GM19452 (cell line): Measurements from ENCODE around the gene SCFD2.

Experiments
- ATAC-seq: cut with Tn5 transposase; IDR thresholded peaks from one replicate; pipeline ENCODE4 v1.9.1; 2021; ENCODE audit not compliant: unreplicated experiment

SCFD2 gene

GRCh38 chr4:53019485-53020382 lies 346.1 kb downstream of the SCFD2 start:
- ATAC-seq = no peak

GRCh38 chr4:53018471-53018870 lies 347.4 kb downstream of the SCFD2 start:
- ATAC-seq = no peak

GRCh38 chr4:53016099-53016820 lies 349.6 kb downstream of the SCFD2 start:
- no peak for ATAC-seq

- no peak for ATAC-seq
Observed at GRCh38 chr4:53015681-53016080, 350.2 kb downstream of the SCFD2 start.

GRCh38 chr4:53014881-53015280 lies 351.0 kb downstream of the SCFD2 start:
- no peak for ATAC-seq

- ATAC-seq = no peak
Observed at GRCh38 chr4:53013873-53014775, 351.7 kb downstream of the SCFD2 start.

GRCh38 chr4:53012738-53013137 lies 353.1 kb downstream of the SCFD2 start:
- peak; percentile 84 for ATAC-seq

- ATAC-seq = no peak
Observed at GRCh38 chr4:53011259-53011905, 354.5 kb downstream of the SCFD2 start.

- ATAC-seq = no peak
Observed at GRCh38 chr4:53010318-53010717, 355.5 kb downstream of the SCFD2 start.

GRCh38 chr4:53009824-53010223 lies 356.0 kb downstream of the SCFD2 start:
- ATAC-seq = no peak

GRCh38 chr4:53007024-53007423 lies 358.8 kb downstream of the SCFD2 start:
- ATAC-seq = no peak

GRCh38 chr4:53005808-53006207 lies 360.1 kb downstream of the SCFD2 start:
- no peak for ATAC-seq

- ATAC-seq = no peak
Observed at GRCh38 chr4:53005149-53005546, 360.7 kb downstream of the SCFD2 start.

- ATAC-seq = no peak
Observed at GRCh38 chr4:53004497-53005148, 361.2 kb downstream of the SCFD2 start.

GRCh38 chr4:53003959-53004358 lies 361.9 kb downstream of the SCFD2 start:
- ATAC-seq = no peak

- ATAC-seq = no peak
Observed at GRCh38 chr4:53000560-53000959, 365.3 kb downstream of the SCFD2 start.

- ATAC-seq = no peak
Observed at GRCh38 chr4:52999626-53000025, 366.2 kb downstream of the SCFD2 start.

- no peak for ATAC-seq
Observed at GRCh38 chr4:52998413-52998812, 367.4 kb downstream of the SCFD2 start.

- ATAC-seq = no peak
Observed at GRCh38 chr4:52997132-52997416, 368.8 kb downstream of the SCFD2 start.
